HepG2 (cell line): ENCODE results near the gene C9orf40. TPM values are rescaled to one million over a fixed set of nuclear protein-coding genes. Genes with fewer than 3 reads are reported as not detected.
A peak's percentile ranks its signal among the peaks of the same experiment; 100 is the strongest.

Experiments
- CEBPB ChIP-seq: IDR thresholded peaks from 2 replicates; pipeline ENCODE4 v1.6.1; 2011; ENCODE audit warnings: low read depth, low read length, improper control_type of control experiment, borderline replicate concordance
- HNRNPUL1 ChIP-seq: fragments of 200-400 bp; formaldehyde crosslinking; IDR thresholded peaks from 2 replicates; pipeline ENCODE4 v1.6.1; 2017; ENCODE audit warnings: low read depth, mild to moderate bottlenecking, low read length, moderate library complexity
- HOXA9 ChIP-seq: sonication (generic); formaldehyde crosslinking; IDR thresholded peaks from 2 replicates; pipeline ENCODE4 v1.8.1; 2022; ENCODE audit warnings: missing genetic modification reagents, mild to moderate bottlenecking, moderate library complexity, borderline replicate concordance
- MED13 ChIP-seq: sonication (generic); formaldehyde crosslinking; IDR thresholded peaks from 2 replicates; pipeline ENCODE4 v1.5.0; 2020; ENCODE audit warnings: missing genetic modification reagents
- TCF12 ChIP-seq, 2 experiments: fragments of 450-650 bp in 1 of 2; sonication (generic) in 1 of 2; formaldehyde crosslinking in 1 of 2; IDR thresholded peaks; 2 replicates each; pipeline versions ENCODE4 v1.6.1 to v1.8.0; 2017 to 2022; ENCODE audit warnings: antibody characterized with exemption in 1 of 2, mild to moderate bottlenecking in 1 of 2, missing genetic modification reagents in 1 of 2, moderate library complexity in 1 of 2
- TP53 ChIP-seq: sonication (generic); formaldehyde crosslinking; conservative IDR thresholded peaks from 2 replicates; pipeline ENCODE4 v1.4.0; 2020; ENCODE audit warnings: missing genetic modification reagents
- ZMYM4 ChIP-seq: sonication (generic); formaldehyde crosslinking; IDR thresholded peaks from 2 replicates; pipeline ENCODE4 v1.8.1; 2023; ENCODE audit warnings: mild to moderate bottlenecking, missing genetic modification reagents
- ZNF232 ChIP-seq: sonication (generic); formaldehyde crosslinking; IDR thresholded peaks from 2 replicates; pipeline ENCODE4 v1.4.0; 2020; ENCODE audit warnings: missing genetic modification reagents, borderline replicate concordance
- ZNF235 ChIP-seq: sonication (generic); formaldehyde crosslinking; IDR thresholded peaks from 2 replicates; pipeline ENCODE4 v1.8.1; 2023; ENCODE audit warnings: mild to moderate bottlenecking, missing genetic modification reagents, borderline replicate concordance
- ZNF772 ChIP-seq: sonication (generic); formaldehyde crosslinking; IDR thresholded peaks from 2 replicates; pipeline ENCODE4 v1.5.0; 2020; ENCODE audit warnings: mild to moderate bottlenecking, missing genetic modification reagents
- ZSCAN21 ChIP-seq: sonication (generic); formaldehyde crosslinking; IDR thresholded peaks from 2 replicates; pipeline ENCODE4 v1.8.0; 2022; ENCODE audit warnings: mild to moderate bottlenecking, missing genetic modification reagents, moderate library complexity, borderline replicate concordance
- polyA plus RNA-seq, 8 experiments: library from polyadenylated mRNA; depleted of rRNA in 3 of 8; stranded (reverse) in 7 of 8; unstranded in 1 of 8; fragments of >200 nt; fragmentation: Illumina TruSeq in 4 of 8; extraction: Trizol in 4 of 8; gene quantifications; 2 replicates each; pipeline versions ENCODE4 v1.2.1 to v1.2.3, GENCODE V29; 2011 to 2016; ENCODE audit warnings: low read depth in 4 of 8, missing spikeins in 1 of 8, mixed read lengths in 1 of 8; ENCODE audit not compliant: insufficient read depth in 1 of 8
- total RNA-seq, 5 experiments: library from RNA; depleted of rRNA; stranded (reverse); fragments of >200 nt; fragmentation: Illumina TruSeq; extraction: Trizol; gene quantifications; 2 replicates each; pipeline ENCODE4 v1.2.3, GENCODE V29; 2016; ENCODE audit warnings: low read depth in 1 of 5
- TF ChIP-seq, protein P1 (sequence below): sonication (generic); formaldehyde crosslinking; IDR thresholded peaks from 2 replicates; pipeline ENCODE4 v1.4.0; 2020; ENCODE audit warnings: mild to moderate bottlenecking, missing genetic modification reagents
- TF ChIP-seq, protein P2 (sequence below): fragments of 450-650 bp; IDR thresholded peaks from 2 replicates; pipeline ENCODE4 v1.6.1; 2017; ENCODE audit warnings: mild to moderate bottlenecking
- TF ChIP-seq, protein P3 (sequence below): sonication (generic); formaldehyde crosslinking; IDR thresholded peaks from 2 replicates; pipeline ENCODE4 v1.4.0; 2020; ENCODE audit warnings: missing genetic modification reagents
- TF ChIP-seq, protein P4 (sequence below): sonication (generic); formaldehyde crosslinking; conservative IDR thresholded peaks from 2 replicates; pipeline ENCODE4 v1.4.0; 2020; ENCODE audit warnings: missing genetic modification reagents

Gene C9orf40
- total and polyA plus RNA-seq, 2 of the 13 experiments (the other 11 are each of a cell fraction or from before 2014, with no cell fraction given): 3.0 to 13.5 TPM

DNA sequence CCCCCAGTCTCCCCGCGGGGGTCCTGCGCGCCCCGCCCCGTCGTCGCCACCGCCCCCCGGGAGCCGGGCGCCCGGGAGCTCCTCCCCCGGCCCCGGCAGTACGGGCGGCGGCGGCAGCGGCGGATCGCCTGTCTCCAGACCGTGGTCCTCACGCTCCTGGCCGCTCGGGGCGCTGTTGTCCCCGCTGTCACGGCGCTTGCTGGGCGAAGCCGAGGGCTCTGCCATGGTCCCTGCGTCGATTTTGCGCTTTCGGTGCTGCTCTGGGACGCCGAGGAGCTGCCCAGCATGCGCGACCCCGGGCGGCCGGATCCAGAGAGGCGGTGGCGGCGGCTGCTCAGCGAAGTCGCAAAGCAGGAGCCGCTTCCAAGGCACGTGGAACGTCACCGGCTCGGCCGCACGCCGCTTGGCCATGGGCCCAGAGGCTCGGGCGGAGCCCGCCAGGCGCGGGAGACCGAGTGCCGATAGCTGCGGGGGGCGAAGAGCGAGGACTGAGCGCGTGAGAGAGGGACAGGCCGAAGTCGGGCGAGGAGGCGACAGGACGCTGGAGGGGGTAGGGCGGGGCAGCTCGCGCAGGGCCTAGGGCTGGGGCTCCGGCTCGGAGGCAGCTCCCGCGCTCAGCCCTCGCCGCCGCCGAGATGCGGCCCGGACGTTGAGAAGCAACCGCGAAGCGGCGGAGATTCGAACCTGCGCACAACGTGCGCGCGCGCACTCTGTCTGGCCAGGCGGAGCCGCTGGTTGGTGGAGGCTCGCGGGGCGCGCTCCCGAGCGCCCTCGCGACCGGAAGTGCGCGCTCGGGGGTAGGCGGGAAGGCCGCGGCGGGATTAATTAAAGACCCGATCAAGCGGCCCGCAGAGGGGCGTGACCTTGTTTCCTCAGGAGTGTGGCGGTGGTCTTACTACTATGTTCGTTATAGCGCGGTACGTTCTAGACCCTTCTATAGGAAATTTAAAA, at the start of gene C9orf40 (continued):
- TF ChIP-seq CEBPB (no peak), HOXA9 (CRISPR knock-in tag) (peak; percentile 64), ZNF235 (CRISPR knock-in tag) (peak; percentile 88; the same call in 1 of the 2 replicates), TP53 (CRISPR knock-in tag) (0 out of 2 replicates have a peak, but pooled peaks have one; percentile 51), HNRNPUL1 (no peak), MED13 (CRISPR knock-in tag) (peak; percentile 85), TCF12 (IDR thresholded peaks at IDR 0.05) (no peak), TCF12 (CRISPR knock-in tag; IDR thresholded peaks at IDR 0.05) (no peak), ZNF232 (CRISPR knock-in tag) (no peak), ZSCAN21 (CRISPR knock-in tag) (peak; percentile 4; the same call in 1 of the 2 replicates), ZNF772 (no peak; the same call in 1 of the 2 replicates), ZMYM4 (CRISPR knock-in tag) (peak; percentile 81)
- TF ChIP-seq, protein P1, sequence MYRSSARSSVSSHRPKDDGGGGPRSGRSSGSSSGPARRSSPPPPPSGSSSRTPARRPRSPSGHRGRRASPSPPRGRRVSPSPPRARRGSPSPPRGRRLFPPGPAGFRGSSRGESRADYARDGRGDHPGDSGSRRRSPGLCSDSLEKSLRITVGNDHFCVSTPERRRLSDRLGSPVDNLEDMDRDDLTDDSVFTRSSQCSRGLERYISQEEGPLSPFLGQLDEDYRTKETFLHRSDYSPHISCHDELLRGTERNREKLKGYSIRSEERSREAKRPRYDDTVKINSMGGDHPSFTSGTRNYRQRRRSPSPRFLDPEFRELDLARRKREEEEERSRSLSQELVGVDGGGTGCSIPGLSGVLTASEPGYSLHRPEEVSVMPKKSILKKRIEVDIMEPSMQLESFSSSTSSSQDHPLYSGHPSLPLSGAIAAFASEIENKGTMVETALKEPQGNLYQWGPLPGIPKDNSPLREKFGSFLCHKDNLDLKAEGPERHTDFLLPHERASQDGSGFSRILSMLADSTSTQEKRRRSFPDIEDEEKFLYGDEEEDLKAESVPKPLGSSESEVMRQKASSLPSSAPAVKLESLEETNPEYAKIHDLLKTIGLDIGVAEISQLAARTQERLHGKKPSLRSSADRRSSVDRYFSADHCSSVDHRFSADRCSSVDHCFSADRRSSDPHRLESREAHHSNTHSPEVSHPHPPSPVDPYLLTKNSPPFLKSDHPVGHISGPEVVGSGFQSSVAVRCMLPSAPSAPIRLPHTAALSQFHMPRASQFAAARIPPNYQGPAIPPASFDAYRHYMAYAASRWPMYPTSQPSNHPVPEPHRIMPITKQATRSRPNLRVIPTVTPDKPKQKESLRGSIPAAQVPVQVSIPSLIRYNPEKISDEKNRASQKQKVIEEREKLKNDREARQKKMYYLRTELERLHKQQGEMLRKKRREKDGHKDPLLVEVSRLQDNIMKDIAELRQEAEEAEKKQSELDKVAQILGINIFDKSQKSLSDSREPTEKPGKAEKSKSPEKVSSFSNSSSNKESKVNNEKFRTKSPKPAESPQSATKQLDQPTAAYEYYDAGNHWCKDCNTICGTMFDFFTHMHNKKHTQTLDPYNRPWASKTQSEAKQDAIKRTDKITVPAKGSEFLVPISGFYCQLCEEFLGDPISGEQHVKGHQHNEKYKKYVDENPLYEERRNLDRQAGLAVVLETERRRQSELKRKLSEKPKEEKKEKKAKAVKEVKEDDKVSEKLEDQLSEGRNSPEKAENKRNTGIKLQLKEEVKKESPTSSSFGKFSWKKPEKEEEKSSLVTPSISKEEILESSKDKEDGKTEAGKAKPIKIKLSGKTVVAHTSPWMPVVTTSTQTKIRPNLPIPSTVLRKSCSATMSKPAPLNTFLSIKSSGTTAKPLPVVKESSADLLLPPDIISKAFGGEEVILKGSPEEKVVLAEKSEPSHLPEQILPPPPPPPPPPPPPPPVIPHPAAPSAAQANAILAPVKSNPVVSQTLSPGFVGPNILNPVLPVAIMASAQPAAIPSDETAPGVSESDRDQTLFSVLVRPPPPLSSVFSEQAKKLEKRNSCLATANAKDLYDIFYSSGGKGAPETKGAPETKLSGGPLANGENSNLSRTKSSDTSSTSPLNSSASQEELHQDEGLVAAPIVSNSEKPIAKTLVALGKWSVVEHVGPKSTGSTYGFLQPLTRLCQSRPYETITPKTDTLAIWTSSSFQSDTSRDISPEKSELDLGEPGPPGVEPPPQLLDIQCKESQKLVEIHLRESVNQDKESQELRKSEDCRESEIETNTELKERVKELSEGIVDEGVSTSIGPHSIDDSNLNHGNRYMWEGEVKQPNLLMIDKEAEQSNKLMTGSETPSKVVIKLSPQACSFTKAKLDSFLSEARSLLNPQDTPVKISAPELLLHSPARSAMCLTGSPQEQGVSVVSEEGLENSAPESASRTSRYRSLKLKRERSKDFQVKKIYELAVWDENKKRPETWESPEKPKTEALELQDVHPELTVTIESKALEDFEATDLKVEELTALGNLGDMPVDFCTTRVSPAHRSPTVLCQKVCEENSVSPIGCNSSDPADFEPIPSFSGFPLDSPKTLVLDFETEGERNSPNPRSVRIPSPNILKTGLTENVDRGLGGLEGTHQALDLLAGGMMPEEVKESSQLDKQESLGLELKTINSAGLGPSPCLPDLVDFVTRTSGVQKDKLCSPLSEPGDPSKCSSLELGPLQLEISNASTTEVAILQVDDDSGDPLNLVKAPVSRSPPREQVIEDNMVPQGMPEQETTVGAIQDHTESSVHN: no peak
- TF ChIP-seq, protein P2, sequence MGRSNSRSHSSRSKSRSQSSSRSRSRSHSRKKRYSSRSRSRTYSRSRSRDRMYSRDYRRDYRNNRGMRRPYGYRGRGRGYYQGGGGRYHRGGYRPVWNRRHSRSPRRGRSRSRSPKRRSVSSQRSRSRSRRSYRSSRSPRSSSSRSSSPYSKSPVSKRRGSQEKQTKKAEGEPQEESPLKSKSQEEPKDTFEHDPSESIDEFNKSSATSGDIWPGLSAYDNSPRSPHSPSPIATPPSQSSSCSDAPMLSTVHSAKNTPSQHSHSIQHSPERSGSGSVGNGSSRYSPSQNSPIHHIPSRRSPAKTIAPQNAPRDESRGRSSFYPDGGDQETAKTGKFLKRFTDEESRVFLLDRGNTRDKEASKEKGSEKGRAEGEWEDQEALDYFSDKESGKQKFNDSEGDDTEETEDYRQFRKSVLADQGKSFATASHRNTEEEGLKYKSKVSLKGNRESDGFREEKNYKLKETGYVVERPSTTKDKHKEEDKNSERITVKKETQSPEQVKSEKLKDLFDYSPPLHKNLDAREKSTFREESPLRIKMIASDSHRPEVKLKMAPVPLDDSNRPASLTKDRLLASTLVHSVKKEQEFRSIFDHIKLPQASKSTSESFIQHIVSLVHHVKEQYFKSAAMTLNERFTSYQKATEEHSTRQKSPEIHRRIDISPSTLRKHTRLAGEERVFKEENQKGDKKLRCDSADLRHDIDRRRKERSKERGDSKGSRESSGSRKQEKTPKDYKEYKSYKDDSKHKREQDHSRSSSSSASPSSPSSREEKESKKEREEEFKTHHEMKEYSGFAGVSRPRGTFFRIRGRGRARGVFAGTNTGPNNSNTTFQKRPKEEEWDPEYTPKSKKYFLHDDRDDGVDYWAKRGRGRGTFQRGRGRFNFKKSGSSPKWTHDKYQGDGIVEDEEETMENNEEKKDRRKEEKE: no peak
- TF ChIP-seq, protein P3, sequence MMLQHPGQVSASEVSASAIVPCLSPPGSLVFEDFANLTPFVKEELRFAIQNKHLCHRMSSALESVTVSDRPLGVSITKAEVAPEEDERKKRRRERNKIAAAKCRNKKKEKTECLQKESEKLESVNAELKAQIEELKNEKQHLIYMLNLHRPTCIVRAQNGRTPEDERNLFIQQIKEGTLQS: no peak
- TF ChIP-seq, protein P4, sequence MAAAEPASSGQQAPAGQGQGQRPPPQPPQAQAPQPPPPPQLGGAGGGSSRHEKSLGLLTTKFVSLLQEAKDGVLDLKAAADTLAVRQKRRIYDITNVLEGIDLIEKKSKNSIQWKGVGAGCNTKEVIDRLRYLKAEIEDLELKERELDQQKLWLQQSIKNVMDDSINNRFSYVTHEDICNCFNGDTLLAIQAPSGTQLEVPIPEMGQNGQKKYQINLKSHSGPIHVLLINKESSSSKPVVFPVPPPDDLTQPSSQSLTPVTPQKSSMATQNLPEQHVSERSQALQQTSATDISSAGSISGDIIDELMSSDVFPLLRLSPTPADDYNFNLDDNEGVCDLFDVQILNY (CRISPR knock-in tag): peak; percentile 87; the same call in 1 of the 2 replicates
